ENCODE data around the gene PARP16.

- TF ChIP-seq, protein P1, sequence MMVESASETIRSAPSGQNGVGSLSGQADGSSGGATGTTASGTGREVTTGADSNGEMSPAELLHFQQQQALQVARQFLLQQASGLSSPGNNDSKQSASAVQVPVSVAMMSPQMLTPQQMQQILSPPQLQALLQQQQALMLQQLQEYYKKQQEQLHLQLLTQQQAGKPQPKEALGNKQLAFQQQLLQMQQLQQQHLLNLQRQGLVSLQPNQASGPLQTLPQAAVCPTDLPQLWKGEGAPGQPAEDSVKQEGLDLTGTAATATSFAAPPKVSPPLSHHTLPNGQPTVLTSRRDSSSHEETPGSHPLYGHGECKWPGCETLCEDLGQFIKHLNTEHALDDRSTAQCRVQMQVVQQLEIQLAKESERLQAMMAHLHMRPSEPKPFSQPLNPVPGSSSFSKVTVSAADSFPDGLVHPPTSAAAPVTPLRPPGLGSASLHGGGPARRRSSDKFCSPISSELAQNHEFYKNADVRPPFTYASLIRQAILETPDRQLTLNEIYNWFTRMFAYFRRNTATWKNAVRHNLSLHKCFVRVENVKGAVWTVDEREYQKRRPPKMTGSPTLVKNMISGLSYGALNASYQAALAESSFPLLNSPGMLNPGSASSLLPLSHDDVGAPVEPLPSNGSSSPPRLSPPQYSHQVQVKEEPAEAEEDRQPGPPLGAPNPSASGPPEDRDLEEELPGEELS (CRISPR knock-in tag; IDR thresholded peaks at IDR 0.05), result no peak
- TF ChIP-seq CTCF (IDR thresholded peaks at IDR 0.05) (no peak), MXD4 (CRISPR knock-in tag; IDR thresholded peaks at IDR 0.05; ENCODE audit: borderline replicate concordance) (no peak), JUN (CRISPR knock-in tag; IDR thresholded peaks at IDR 0.05) (no peak), ZNF232 (CRISPR knock-in tag; IDR thresholded peaks at IDR 0.05) (no peak), MAX (CRISPR knock-in tag; IDR thresholded peaks at IDR 0.05) (no peak), GRHL2 (CRISPR knock-in tag; IDR thresholded peaks at IDR 0.05; ENCODE audit: insufficient replicate concordance, severe bottlenecking) (no peak), TEAD4 (CRISPR knock-in tag; IDR thresholded peaks at IDR 0.05) (no peak), ZNF396 (CRISPR knock-in tag; IDR thresholded peaks at IDR 0.05; ENCODE audit: borderline replicate concordance) (no peak)
- TF ChIP-seq, protein P2, sequence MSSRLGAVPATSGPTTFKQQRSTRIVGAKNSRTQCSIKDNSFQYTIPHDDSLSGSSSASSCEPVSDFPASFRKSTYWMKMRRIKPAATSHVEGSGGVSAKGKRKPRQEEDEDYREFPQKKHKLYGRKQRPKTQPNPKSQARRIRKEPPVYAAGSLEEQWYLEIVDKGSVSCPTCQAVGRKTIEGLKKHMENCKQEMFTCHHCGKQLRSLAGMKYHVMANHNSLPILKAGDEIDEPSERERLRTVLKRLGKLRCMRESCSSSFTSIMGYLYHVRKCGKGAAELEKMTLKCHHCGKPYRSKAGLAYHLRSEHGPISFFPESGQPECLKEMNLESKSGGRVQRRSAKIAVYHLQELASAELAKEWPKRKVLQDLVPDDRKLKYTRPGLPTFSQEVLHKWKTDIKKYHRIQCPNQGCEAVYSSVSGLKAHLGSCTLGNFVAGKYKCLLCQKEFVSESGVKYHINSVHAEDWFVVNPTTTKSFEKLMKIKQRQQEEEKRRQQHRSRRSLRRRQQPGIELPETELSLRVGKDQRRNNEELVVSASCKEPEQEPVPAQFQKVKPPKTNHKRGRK (CRISPR knock-in tag; IDR thresholded peaks at IDR 0.05; ENCODE audit: borderline replicate concordance), result no peak
- TF ChIP-seq, protein P3, sequence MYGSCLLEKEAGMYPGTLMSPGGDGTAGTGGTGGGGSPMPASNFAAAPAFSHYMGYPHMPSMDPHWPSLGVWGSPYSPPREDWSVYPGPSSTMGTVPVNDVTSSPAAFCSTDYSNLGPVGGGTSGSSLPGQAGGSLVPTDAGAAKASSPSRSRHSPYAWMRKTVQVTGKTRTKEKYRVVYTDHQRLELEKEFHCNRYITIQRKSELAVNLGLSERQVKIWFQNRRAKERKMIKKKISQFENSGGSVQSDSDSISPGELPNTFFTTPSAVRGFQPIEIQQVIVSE (CRISPR knock-in tag; IDR thresholded peaks at IDR 0.05; ENCODE audit: borderline replicate concordance), result no peak
- TF ChIP-seq, protein P4, sequence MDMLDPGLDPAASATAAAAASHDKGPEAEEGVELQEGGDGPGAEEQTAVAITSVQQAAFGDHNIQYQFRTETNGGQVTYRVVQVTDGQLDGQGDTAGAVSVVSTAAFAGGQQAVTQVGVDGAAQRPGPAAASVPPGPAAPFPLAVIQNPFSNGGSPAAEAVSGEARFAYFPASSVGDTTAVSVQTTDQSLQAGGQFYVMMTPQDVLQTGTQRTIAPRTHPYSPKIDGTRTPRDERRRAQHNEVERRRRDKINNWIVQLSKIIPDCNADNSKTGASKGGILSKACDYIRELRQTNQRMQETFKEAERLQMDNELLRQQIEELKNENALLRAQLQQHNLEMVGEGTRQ (CRISPR knock-in tag; IDR thresholded peaks at IDR 0.05), result no peak
Measured at GRCh38 chr15:65263313-65263712, 23.4 kb downstream of the PARP16 start.
